Neural cell (in vitro differentiated cells): ENCODE results near the gene GNAS. TPM values are rescaled to one million over a fixed set of nuclear protein-coding genes. Genes with fewer than 3 reads are reported as not detected.

ENCODE experiments used
- H2AFZ ChIP-seq: fragments of 200-600, 300-800 bp; sonication (generic), shearing (Covaris generic); 2 replicates; pipeline ENCODE4 v1.6.0; 2014; ENCODE audit warnings: low read depth, mild to moderate bottlenecking, antibody characterized with exemption, low read length, moderate library complexity
- H3F3A ChIP-seq: fragments of 200-600 bp; shearing (Covaris generic); 2 replicates; pipeline ENCODE4 v1.6.1; 2016; ENCODE audit warnings: mild to moderate bottlenecking, moderate library complexity, mixed read lengths, antibody characterized with exemption, low read length; ENCODE audit not compliant: insufficient read depth, poor library complexity, severe bottlenecking
- H3K27ac ChIP-seq: fragments of 200-600, 300-800 bp; sonication (generic), shearing (Covaris generic); 2 replicates; pipeline ENCODE4 v1.5.1; 2014; ENCODE audit warnings: mild to moderate bottlenecking, low read length, moderate library complexity
- H3K27me3 ChIP-seq: fragments of 300-800, 200-600 bp; sonication (generic), shearing (Covaris generic); 2 replicates; pipeline ENCODE4 v1.6.0; 2014; ENCODE audit warnings: mild to moderate bottlenecking, low read depth, low read length, moderate library complexity; ENCODE audit not compliant: insufficient read depth
- H3K36me3 ChIP-seq: fragments of 300-800, 200-600 bp; sonication (generic), shearing (Covaris generic); 2 replicates; pipeline ENCODE4 v1.5.1; 2014; ENCODE audit warnings: mild to moderate bottlenecking, antibody characterized with exemption, low read length, moderate library complexity; ENCODE audit not compliant: insufficient read depth
- H3K4me2 ChIP-seq: fragments of 300-800, 200-600 bp; sonication (generic), shearing (Covaris generic); 2 replicates; pipeline ENCODE4 v1.6.0; 2014; ENCODE audit warnings: mild to moderate bottlenecking, low read length
- H3K4me3 ChIP-seq: fragments of 300-800, 200-600 bp; sonication (generic), shearing (Covaris generic); 2 replicates; pipeline ENCODE4 v1.5.1; 2014; ENCODE audit warnings: mild to moderate bottlenecking, low read length, moderate library complexity
- H3K79me2 ChIP-seq: fragments of 200-600 bp; shearing (Covaris generic); replicated peaks from 2 replicates; pipeline ENCODE4 v1.6.0; 2014; ENCODE audit warnings: mild to moderate bottlenecking, low read length, moderate library complexity; ENCODE audit not compliant: insufficient read depth
- H3K9ac ChIP-seq: fragments of 300-800, 200-600 bp; sonication (generic), shearing (Covaris generic); 2 replicates; pipeline ENCODE4 v1.6.1; 2016; ENCODE audit warnings: mild to moderate bottlenecking, low read length, mixed read lengths
- H3K9me2 ChIP-seq: fragments of 200-600 bp; shearing (Covaris generic); 2 replicates; pipeline ENCODE4 v1.6.1; 2016; ENCODE audit warnings: mild to moderate bottlenecking, low read length, mixed read lengths; ENCODE audit not compliant: insufficient read depth
- H3K9me3 ChIP-seq: fragments of 200-600, 300-800 bp; sonication (generic), shearing (Covaris generic); 2 replicates; pipeline ENCODE4 v1.6.1; 2016; ENCODE audit warnings: mild to moderate bottlenecking, mixed run types, low read length, moderate library complexity, mixed read lengths
- H4K20me1 ChIP-seq: fragments of 200-600 bp; shearing (Covaris generic); 2 replicates; pipeline ENCODE4 v1.6.1; 2016; ENCODE audit warnings: mild to moderate bottlenecking, mixed run types; ENCODE audit not compliant: insufficient read depth
- EP300 ChIP-seq: fragments of 450-650 bp; conservative IDR thresholded peaks from 2 replicates; pipeline ENCODE4 v1.6.1; 2014; ENCODE audit warnings: antibody characterized with exemption, mild to moderate bottlenecking, moderate library complexity; ENCODE audit not compliant: poor library complexity, severe bottlenecking
- EZH2 ChIP-seq: fragments of 200-600, 300-800 bp; shearing (Covaris generic), sonication (generic); IDR thresholded peaks from 2 replicates; pipeline ENCODE4 v1.6.1; 2014; ENCODE audit warnings: antibody characterized with exemption, low read length, borderline replicate concordance, mild to moderate bottlenecking; ENCODE audit not compliant: insufficient read depth, poor library complexity, severe bottlenecking
- MXI1 ChIP-seq: fragments of 450-650 bp; conservative IDR thresholded peaks from 2 replicates; pipeline ENCODE4 v1.6.1; 2014; ENCODE audit warnings: antibody characterized with exemption, mild to moderate bottlenecking; ENCODE audit not compliant: poor library complexity, severe bottlenecking
- POLR2AphosphoS5 ChIP-seq: IDR thresholded peaks from 2 replicates; pipeline ENCODE4 v1.6.1; 2012
- RAD21 ChIP-seq: fragments of 450-650 bp; conservative IDR thresholded peaks from 2 replicates; pipeline ENCODE4 v1.6.1; 2014; ENCODE audit warnings: antibody characterized with exemption, mild to moderate bottlenecking, moderate library complexity
- SMC3 ChIP-seq: fragments of 450-650 bp; conservative IDR thresholded peaks from 2 replicates; pipeline ENCODE4 v1.6.1; 2014; ENCODE audit warnings: antibody characterized with exemption, mild to moderate bottlenecking, moderate library complexity; ENCODE audit not compliant: poor library complexity
- TAF1 ChIP-seq: IDR thresholded peaks from 2 replicates; pipeline ENCODE4 v1.6.1; 2012; ENCODE audit warnings: low read depth
- polyA plus RNA-seq: library from polyadenylated mRNA; depleted of rRNA; stranded (reverse); fragments of >200 nt; gene quantifications from 2 replicates; pipeline ENCODE4 v1.2.3, GENCODE V29; 2014
- TF ChIP-seq, protein P1 (sequence below): IDR thresholded peaks from 2 replicates; pipeline ENCODE4 v1.6.1; 2012; ENCODE audit warnings: borderline replicate concordance
- TF ChIP-seq, protein P2 (sequence below): fragments of 450-650 bp; IDR thresholded peaks from 2 replicates; pipeline ENCODE4 v1.5.1; 2014; ENCODE audit warnings: antibody characterized with exemption, mild to moderate bottlenecking, moderate library complexity; ENCODE audit not compliant: poor library complexity, severe bottlenecking

Gene GNAS
- polyA plus RNA-seq, 1 donor from 2014 or later, result 958 TPM

DNA sequence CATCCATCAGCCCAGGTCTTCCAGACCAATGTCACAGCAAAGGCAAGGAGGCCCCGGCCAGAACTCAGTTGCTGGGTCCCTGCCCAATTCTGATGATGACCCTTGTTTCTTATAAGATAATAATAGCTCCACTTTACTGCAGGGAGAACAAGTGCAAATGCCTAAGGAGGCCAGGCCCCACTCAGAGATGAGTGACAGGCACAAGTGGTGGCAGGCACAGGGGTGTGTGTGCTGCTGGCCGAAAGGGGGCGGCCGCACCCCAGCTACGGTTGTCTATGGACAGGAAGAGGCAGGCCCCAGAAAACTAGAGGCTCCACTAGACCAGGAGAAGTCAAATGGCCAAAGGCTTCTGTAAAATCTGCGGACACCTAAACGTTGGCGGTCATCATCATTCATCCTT lies 30.4 kb upstream of the GNAS start:
- no peaks in the 10 kb centered on the region for H3K9me3 ChIP-seq
- H3K27ac ChIP-seq, result no peak overlapping the region
- H3K9me2 ChIP-seq, result no peaks in the 10 kb centered on the region
- no peak overlapping the region for H3K4me3 ChIP-seq
- no peaks in the 10 kb centered on the region for H3K36me3 ChIP-seq
- H3F3A ChIP-seq, result no peaks in the 10 kb centered on the region
- no peaks in the 10 kb centered on the region for H3K79me2 ChIP-seq
- no peak overlapping the region for H2AFZ ChIP-seq
- H4K20me1 ChIP-seq, result no peaks in the 10 kb centered on the region
- no peak overlapping the region for H3K4me2 ChIP-seq
- no peaks in the 10 kb centered on the region for H3K27me3 ChIP-seq
- H3K9ac ChIP-seq, result no peak overlapping the region
- TF ChIP-seq EP300 (no peak), TAF1 (no peak), MXI1 (no peak), RAD21 (no peak)
- TF ChIP-seq, protein P1, sequence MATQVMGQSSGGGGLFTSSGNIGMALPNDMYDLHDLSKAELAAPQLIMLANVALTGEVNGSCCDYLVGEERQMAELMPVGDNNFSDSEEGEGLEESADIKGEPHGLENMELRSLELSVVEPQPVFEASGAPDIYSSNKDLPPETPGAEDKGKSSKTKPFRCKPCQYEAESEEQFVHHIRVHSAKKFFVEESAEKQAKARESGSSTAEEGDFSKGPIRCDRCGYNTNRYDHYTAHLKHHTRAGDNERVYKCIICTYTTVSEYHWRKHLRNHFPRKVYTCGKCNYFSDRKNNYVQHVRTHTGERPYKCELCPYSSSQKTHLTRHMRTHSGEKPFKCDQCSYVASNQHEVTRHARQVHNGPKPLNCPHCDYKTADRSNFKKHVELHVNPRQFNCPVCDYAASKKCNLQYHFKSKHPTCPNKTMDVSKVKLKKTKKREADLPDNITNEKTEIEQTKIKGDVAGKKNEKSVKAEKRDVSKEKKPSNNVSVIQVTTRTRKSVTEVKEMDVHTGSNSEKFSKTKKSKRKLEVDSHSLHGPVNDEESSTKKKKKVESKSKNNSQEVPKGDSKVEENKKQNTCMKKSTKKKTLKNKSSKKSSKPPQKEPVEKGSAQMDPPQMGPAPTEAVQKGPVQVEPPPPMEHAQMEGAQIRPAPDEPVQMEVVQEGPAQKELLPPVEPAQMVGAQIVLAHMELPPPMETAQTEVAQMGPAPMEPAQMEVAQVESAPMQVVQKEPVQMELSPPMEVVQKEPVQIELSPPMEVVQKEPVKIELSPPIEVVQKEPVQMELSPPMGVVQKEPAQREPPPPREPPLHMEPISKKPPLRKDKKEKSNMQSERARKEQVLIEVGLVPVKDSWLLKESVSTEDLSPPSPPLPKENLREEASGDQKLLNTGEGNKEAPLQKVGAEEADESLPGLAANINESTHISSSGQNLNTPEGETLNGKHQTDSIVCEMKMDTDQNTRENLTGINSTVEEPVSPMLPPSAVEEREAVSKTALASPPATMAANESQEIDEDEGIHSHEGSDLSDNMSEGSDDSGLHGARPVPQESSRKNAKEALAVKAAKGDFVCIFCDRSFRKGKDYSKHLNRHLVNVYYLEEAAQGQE, result no peak
- TF ChIP-seq, protein P2, sequence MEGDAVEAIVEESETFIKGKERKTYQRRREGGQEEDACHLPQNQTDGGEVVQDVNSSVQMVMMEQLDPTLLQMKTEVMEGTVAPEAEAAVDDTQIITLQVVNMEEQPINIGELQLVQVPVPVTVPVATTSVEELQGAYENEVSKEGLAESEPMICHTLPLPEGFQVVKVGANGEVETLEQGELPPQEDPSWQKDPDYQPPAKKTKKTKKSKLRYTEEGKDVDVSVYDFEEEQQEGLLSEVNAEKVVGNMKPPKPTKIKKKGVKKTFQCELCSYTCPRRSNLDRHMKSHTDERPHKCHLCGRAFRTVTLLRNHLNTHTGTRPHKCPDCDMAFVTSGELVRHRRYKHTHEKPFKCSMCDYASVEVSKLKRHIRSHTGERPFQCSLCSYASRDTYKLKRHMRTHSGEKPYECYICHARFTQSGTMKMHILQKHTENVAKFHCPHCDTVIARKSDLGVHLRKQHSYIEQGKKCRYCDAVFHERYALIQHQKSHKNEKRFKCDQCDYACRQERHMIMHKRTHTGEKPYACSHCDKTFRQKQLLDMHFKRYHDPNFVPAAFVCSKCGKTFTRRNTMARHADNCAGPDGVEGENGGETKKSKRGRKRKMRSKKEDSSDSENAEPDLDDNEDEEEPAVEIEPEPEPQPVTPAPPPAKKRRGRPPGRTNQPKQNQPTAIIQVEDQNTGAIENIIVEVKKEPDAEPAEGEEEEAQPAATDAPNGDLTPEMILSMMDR, result no peak

DNA sequence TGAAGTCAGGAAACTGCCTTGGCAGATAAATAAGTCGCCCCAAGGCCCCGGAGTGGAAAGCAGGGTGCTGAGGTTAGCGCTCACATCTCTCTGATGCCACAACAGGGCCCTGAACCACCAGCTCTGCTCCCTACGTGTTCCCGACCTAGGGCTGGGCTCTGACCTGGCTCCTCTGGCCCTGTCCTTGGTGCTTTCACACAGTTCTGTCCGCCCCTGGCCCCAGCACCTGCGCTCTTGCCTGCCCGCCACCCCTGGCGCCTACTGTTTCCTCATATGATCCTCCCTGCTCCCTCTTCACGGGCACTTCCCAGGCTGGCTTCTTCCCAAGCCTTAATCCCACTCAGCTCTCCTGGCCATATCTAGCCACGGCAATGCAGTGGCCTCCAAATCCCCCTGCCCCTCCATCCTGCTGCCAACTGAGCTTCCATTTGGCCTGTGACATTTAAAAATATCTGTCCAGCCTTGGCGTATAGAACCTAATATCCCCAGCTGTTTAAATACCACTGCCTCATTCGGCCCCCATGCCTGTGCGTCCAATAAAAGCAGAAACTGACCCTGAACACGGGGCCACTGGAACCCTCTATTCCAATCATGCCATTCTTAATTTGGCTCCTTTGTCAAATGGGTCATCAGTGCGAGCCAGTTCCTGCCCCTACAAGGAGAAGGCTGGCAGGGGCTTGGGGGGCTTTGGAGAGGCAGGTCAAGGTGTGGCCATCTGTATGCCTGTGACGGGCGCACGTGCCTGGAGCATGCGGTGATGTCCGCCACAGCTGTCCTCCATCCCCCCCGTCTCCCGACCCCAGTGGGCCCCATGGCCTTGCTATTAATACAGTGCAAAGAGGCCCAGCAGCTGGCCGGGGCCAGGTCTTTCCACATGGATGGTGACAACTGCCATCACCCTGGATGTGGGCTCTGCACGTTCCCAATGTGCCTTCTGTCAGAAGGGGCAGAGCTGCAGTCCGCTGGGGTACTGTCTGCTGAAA lies 29.5 kb upstream of the GNAS start:
- H3K4me3 ChIP-seq, result no peak overlapping the region
- no peak overlapping the region for H2AFZ ChIP-seq
- H3K4me2 ChIP-seq, result no peak overlapping the region
- H3K27me3 ChIP-seq, result no peaks in the 10 kb centered on the region
- H3K9me2 ChIP-seq, result no peaks in the 10 kb centered on the region
- no peaks in the 10 kb centered on the region for H3F3A ChIP-seq
- H3K36me3 ChIP-seq, result no peaks in the 10 kb centered on the region
- H3K9ac ChIP-seq, result no peak overlapping the region
- H4K20me1 ChIP-seq, result no peaks in the 10 kb centered on the region
- no peak overlapping the region for H3K27ac ChIP-seq
- TF ChIP-seq EP300, result no peak
- no peak for TF ChIP-seq POLR2AphosphoS5
- no peak for TF ChIP-seq SMC3
- TF ChIP-seq, protein P1, result no peak
- no peak for TF ChIP-seq EZH2
- H3K79me2 ChIP-seq, result no peaks in the 10 kb centered on the region
- H3K9me3 ChIP-seq, result no peaks in the 10 kb centered on the region
